ENCODE measurements around the gene GBE1.

The GBE1 gene

DNA sequence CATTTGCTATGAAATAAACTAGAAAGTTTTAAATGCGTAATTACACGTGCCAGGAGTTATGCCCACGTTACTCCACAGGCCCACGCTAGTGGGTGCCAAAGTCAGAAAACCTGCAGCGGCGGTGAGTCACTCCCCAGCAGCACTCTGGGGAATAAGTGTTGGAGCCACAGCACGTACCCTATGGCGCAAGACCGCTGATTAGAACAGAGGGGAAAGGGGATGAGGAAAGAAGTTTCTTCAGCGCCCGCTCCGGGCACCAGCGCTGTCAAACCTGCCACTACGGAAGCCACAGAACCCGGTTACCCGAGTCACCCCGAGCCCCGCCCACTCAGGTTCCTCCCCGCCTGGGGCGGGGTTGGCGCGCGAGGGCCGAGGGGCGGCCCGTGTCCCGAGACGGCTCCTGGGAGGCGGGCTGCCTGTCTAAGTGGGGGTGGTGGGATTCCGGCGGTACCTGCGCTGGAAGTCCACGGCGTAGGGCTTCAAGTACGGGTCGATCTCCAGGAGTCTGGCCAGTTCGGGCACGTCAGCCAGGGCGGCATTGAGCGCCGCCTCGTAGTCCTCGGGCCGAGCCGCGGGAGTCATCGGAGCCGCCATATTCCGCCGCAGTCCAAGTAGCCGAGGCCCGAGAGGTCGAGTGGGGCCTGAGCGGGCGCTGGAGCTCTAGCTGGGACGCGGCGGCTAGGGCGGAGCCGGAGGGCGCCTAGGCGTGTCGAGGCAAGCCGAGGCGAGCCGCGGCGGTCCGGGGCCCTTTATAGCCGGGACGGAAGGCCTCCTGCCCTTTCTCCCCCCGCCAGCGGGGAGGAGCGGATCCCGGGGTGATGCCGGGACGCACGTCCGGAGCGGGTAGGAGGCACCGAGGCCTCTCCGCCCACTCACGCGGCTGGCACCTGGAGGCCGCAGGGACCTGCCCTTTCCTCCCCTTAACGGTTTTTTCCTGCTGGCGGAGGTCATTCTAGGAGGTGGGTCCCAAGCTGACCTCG lies at the start of gene GBE1:
Gene GBE1 (minus strand): TSS at position 722 of the 980 bp plus-strand sequence. CDS start 128 bp downstream, at position 594.
- peak; percentile 81 for DNase-seq (ENCODE audit: low read depth)
- peak within 1 kb of the TSS; percentile 77 for H3K4me3 ChIP-seq (ENCODE audit: low read length)
- TF ChIP-seq, protein P1, sequence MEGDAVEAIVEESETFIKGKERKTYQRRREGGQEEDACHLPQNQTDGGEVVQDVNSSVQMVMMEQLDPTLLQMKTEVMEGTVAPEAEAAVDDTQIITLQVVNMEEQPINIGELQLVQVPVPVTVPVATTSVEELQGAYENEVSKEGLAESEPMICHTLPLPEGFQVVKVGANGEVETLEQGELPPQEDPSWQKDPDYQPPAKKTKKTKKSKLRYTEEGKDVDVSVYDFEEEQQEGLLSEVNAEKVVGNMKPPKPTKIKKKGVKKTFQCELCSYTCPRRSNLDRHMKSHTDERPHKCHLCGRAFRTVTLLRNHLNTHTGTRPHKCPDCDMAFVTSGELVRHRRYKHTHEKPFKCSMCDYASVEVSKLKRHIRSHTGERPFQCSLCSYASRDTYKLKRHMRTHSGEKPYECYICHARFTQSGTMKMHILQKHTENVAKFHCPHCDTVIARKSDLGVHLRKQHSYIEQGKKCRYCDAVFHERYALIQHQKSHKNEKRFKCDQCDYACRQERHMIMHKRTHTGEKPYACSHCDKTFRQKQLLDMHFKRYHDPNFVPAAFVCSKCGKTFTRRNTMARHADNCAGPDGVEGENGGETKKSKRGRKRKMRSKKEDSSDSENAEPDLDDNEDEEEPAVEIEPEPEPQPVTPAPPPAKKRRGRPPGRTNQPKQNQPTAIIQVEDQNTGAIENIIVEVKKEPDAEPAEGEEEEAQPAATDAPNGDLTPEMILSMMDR (conservative IDR thresholded peaks at IDR 0.05; ENCODE audit: low read depth, low read length) = peak; percentile 52

DNA sequence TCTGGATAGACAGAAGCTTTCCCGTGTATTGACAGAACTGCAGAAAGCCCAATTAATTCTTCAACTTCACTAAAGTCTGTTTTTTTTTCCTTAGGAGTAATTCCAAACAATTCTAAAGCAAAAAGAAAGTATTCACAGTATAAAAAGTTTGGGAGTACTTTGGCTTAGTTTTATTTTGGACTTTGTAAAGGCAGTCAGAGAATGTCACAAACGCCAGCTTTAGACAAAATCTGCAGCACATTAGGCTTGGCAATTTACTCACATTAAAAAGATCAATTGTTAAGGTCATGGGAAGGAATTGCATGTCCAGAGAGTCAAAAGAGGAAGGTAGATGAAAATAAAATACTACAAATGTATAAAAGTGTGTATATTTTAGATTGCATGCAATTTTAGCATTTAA lies 47.5 kb upstream of the GBE1 start:
- no peak for DNase-seq (ENCODE audit: low read depth)
- no peak overlapping the region for H3K4me3 ChIP-seq (ENCODE audit: low read length)
- TF ChIP-seq, protein P1 (conservative IDR thresholded peaks at IDR 0.05; ENCODE audit: low read depth, low read length) = no peak

DNA sequence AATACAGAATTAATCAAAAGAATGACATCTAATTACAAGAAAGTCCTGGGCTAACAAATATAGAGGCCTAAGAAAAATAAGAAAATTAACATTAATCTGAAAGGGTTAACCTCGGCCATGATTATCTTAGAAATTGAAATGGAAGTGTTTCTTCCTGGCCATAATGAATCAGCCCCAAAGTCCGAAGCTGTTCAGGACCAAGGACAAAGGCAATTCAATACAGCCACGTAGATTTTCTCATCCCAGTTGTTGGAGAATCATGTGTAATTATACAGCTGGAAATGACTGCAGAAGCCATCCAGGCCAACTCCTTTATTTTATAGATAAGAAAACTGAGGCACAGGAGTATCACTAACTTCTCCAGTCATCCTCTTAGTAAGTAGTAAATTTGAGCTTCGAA lies 38.0 kb upstream of the GBE1 start:
- no peak overlapping the region for H3K4me3 ChIP-seq (ENCODE audit: low read length)
- TF ChIP-seq, protein P1 (conservative IDR thresholded peaks at IDR 0.05; ENCODE audit: low read depth, low read length) = no peak
- no peak for DNase-seq (ENCODE audit: low read depth)

DNA sequence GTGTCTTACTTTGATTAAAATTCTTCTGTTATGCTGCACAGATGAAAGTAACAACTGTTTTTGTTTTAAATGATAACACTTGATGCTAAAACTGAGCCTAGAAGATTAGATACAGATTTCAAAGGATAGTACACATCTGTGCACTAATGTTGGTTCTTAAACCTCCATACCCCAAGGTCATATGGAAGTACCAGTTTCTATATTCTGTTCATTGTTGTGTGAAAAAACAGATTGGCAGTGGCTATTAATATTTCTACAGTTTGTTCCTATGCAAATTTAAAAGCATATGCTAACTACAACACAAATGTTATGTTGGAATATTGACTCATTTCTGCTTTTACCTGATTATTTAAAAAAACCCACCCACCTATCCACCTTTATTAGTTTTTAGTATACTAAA lies 32.0 kb upstream of the GBE1 start:
- TF ChIP-seq, protein P1 (conservative IDR thresholded peaks at IDR 0.05; ENCODE audit: low read depth, low read length) = no peak
- no peak for DNase-seq (ENCODE audit: low read depth)
- H3K4me3 ChIP-seq (ENCODE audit: low read length) = no peak overlapping the region

DNA sequence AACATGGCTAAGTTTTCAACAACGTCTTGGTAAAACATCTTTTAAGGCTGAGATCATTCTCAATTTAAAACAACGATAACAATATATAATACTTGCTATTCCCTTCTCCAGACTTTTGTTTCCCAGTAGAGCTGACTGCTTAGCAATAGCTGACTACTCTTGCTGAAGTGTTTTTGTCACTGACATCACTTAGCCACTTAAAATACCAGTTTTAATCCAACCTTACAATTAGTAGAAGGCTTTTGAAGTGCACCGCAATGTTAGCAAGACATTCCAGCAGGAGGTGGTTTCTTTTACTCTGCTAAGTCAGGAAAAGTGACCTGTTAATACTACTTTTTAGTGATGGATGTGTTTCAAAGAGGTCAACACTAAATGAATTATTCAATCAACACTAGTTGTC lies 28.7 kb upstream of the GBE1 start:
- no peak overlapping the region for H3K4me3 ChIP-seq (ENCODE audit: low read length)
- TF ChIP-seq, protein P1 (conservative IDR thresholded peaks at IDR 0.05; ENCODE audit: low read depth, low read length) = no peak
- DNase-seq (ENCODE audit: low read depth) = no peak

DNA sequence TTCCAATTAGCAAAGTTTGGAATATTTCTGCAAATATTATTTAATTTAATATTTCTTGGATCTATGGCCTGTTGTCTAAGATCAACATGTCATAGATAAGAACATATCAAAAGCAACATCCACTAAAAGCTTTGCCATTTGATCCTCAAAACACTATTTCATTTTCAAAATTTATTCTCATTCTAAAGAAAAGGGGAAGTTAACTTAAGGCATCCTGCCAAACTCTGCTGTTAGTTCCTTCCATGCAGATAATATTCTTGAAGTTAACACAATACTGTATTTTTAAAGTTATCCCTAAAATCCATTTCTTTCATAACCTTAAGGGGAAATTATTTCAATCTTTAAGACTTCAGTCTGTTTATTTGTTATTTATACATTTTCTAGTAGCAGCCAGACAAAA lies 28.2 kb upstream of the GBE1 start:
- DNase-seq (ENCODE audit: low read depth) = no peak
- TF ChIP-seq, protein P1 (conservative IDR thresholded peaks at IDR 0.05; ENCODE audit: low read depth, low read length) = no peak
- H3K4me3 ChIP-seq (ENCODE audit: low read length) = no peak overlapping the region

DNA sequence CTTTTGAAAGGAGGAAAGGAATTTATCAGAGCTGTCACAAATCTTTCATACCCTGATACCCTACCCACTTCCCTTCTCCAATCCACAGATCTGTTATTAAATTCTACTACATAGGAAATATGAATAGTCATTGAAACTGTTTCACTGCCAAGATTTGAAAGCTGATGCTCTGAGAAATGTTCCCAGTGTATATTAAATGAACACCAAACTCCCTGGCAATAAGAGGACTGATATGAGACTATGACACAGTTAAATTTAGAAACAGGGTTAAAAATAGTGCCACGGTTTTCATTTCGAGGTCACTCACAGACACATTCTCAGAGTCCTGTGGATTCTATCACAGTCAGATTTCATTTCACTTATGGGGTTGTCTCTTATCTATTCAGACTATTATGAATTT lies 27.2 kb upstream of the GBE1 start:
- DNase-seq (ENCODE audit: low read depth) = no peak
- H3K4me3 ChIP-seq (ENCODE audit: low read length) = no peak overlapping the region
- TF ChIP-seq, protein P1 (conservative IDR thresholded peaks at IDR 0.05; ENCODE audit: low read depth, low read length) = no peak

All from retinal pigment epithelial cell (primary cell).